Measurements from ENCODE around the gene CAMKMT.

- TF ChIP-seq CTCF (conservative IDR thresholded peaks at IDR 0.05; ENCODE audit: low read depth, low read length): no peak
- TF ChIP-seq EZH2 (IDR thresholded peaks at IDR 0.05; ENCODE audit: low read length, unreplicated experiment): no peak
- no peak for TF ChIP-seq EZH2phosphoT487 (IDR thresholded peaks at IDR 0.05; ENCODE audit: borderline replicate concordance, low read length)
Observed at GRCh38 chr2:44549856-44550255, 188.1 kb downstream of the CAMKMT start.

Measured in PC-3 (cell line).